Left ventricle myocardium inferior (tissue), 1 donor: Measurements from ENCODE around the gene C3orf70. TPM values are rescaled to one million over a fixed set of nuclear protein-coding genes. Genes with fewer than 3 reads are reported as not detected.
A peak's percentile ranks its signal among the peaks of the same experiment; 100 is the strongest.
"Not testable (repeated sequence)": the region's sequence is repeated elsewhere in the genome, so short reads cannot be mapped to it uniquely, and the experiment has no call there.

ENCODE experiments used
- DNase-seq: peaks from one replicate; pipeline ENCODE4 v3.0.0-alpha.2; 2020
- H3K27ac ChIP-seq: fragments of 200-600 bp; replicated peaks from 2 replicates; pipeline ENCODE4 v1.8.0; 2021
- H3K27me3 ChIP-seq: fragments of 200-600 bp; 2 replicates; pipeline ENCODE4 v1.8.0; 2021; ENCODE audit warnings: low read depth
- H3K36me3 ChIP-seq: fragments of 200-600 bp; 2 replicates; pipeline ENCODE4 v1.8.0; 2021
- H3K4me1 ChIP-seq: fragments of 200-600 bp; 2 replicates; pipeline ENCODE4 v1.8.0; 2021
- H3K4me3 ChIP-seq: fragments of 200-600 bp; 2 replicates; pipeline ENCODE4 v1.8.0; 2021; ENCODE audit warnings: mild to moderate bottlenecking, moderate library complexity
- H3K9me3 ChIP-seq: fragments of 200-600 bp; replicated peaks from 2 replicates; pipeline ENCODE4 v1.8.0; 2021
- CTCF ChIP-seq: fragments of 200-600 bp; IDR thresholded peaks from 2 replicates; pipeline ENCODE4 v1.8.0; 2021; ENCODE audit warnings: antibody characterized with exemption, mild to moderate bottlenecking, borderline replicate concordance
- intact Hi-C: fragments of 100-400 bp; cut with micrococcal nuclease; formaldehyde crosslinking; loops from one replicate; pipeline ENCODE4 v1.11.0; 2022
- total RNA-seq: library from RNA; stranded (reverse); fragmentation: NEBNext Ultra II Directional; extraction: Animal tissue kit (Norgen Biotek cat#: 25700); gene quantifications from one replicate; pipeline ENCODE4 v1.2.1, GENCODE V29; 2021
- donor health status: DM: no; HTN: yes; CAD: no; lungs with severe emphysema.

C3orf70 gene
- total RNA-seq, 1 donor from 2014 or later: 1.4 TPM

- peaks cover 8% of the 10 kb centered on the region for H3K9me3 ChIP-seq
- TF ChIP-seq CTCF: no peak
- intact Hi-C loops: no loop called here
- no peak overlapping the region for H3K4me3 ChIP-seq
- no peak for DNase-seq
- no peaks in the 10 kb centered on the region for H3K4me1 ChIP-seq
- no peak overlapping the region for H3K27ac ChIP-seq
- H3K27me3 ChIP-seq: no peaks in the 10 kb centered on the region
- H3K36me3 ChIP-seq: no peaks in the 10 kb centered on the region
These were observed 38.1 kb downstream of the C3orf70 start for GRCh38 chr3:185114756-185115155.

DNA sequence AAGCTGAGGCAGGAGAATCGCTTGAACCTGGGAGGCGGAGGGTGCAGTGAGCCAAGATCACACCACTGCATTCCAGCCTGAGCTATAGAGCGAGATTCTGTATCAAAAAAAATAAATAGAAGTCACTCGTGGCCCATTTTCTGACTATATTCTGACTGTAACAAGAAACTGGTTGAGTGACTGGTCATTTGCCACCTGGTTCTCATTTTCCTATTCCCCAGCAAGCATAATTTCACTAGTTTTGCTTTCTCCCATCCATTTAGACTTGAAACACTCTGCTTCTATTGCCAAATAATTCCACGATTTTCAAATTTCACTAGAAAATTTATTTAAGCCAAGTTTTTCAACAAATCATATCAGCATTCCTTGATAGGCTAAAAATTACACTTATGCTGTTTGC is 40.7 kb downstream of the C3orf70 start:
- H3K36me3 ChIP-seq: no peaks in the 10 kb centered on the region
- peaks cover 6% of the 10 kb centered on the region for H3K4me1 ChIP-seq
- no peaks in the 10 kb centered on the region for H3K27me3 ChIP-seq
- no peak for TF ChIP-seq CTCF
- no peak overlapping the region for H3K4me3 ChIP-seq
- no peak for DNase-seq
- intact Hi-C loops: no loop called here
- no peak overlapping the region for H3K27ac ChIP-seq
- H3K9me3 ChIP-seq: peaks cover 8% of the 10 kb centered on the region

GRCh38 chr3:185109012-185109411 is 43.8 kb downstream of the C3orf70 start:
- H3K9me3 ChIP-seq: peaks cover 19% of the 10 kb centered on the region
- DNase-seq, H3K4me3 ChIP-seq, intact Hi-C loops, H3K36me3 ChIP-seq, H3K27ac ChIP-seq, H3K27me3 ChIP-seq: not testable (repeated sequence)
- peaks cover 13% of the 10 kb centered on the region for H3K4me1 ChIP-seq

GRCh38 chr3:185106256-185106890 is 46.5 kb downstream of the C3orf70 start:
- H3K4me1 ChIP-seq: peaks cover 13% of the 10 kb centered on the region
- DNase-seq, H3K36me3 ChIP-seq, H3K27me3 ChIP-seq, intact Hi-C loops: not testable (repeated sequence)
- peaks cover 26% of the 10 kb centered on the region for H3K9me3 ChIP-seq
- peak overlapping the region; percentile 34 for H3K27ac ChIP-seq
- H3K4me3 ChIP-seq: peak overlapping the region; percentile 10

DNA sequence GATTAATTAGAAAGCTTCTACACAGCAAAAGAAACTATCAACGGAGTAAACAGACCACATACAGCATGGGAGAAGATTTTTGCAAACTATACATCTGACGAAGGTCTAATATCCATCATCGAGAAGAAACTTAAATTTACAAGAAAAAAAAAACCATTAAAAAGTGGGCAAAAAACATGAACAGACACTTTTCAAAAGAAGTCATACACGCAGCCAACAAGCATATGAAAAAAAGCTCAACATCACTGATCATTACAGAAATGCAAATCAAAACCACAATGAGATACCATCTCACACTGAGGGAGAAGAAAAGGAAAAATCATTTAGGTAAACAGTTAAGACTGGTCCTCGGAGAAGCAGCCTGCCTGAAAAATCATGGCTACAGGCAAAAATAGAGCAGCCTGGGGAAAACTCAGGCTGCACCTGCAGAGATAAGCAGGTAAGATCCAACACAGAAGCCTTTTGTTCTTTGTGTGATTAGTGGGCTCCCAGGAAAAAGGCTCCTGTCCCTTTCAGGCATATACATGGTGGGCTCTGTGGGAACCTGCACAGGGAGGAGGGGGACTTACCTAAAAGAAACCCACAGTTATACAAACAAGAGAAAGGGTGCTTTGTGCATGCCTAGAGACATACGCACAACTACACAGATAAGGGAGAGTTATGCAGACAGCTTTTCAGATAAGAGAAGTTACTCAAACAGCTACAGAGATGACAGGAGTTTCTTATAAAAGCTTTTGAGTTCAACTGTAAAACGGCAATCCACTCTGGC is 49.3 kb downstream of the C3orf70 start:
- peaks cover 13% of the 10 kb centered on the region for H3K4me1 ChIP-seq
- no peak for TF ChIP-seq CTCF
- no peak overlapping the region for H3K27ac ChIP-seq
- H3K4me3 ChIP-seq: no peak overlapping the region
- no peak for DNase-seq
- intact Hi-C loops: no loop called here
- peaks cover 26% of the 10 kb centered on the region for H3K9me3 ChIP-seq
- no peaks in the 10 kb centered on the region for H3K27me3 ChIP-seq
- no peaks in the 10 kb centered on the region for H3K36me3 ChIP-seq

DNA sequence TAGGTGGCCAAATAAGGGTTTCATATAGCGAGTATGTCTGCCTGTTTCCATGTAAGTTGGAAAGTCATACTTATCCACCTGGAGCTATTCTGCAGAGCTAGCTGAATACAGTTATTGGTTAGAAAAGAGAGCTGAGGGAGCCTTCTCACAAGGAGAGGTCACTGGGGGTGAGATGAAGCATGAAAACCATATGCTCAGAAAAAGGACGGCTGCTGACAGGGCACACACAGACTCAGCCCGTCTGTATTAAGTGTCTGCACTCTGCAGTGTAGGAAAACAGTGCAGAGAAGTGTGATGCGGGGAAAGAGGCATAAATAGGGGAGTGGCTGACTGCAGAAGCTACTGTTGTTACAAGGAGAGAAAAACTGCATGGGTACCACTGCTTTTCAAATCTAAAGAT is 58.2 kb downstream of the C3orf70 start:
- Histone ChIP-seq H3K9me3 (no peaks in the 10 kb centered on the region), H3K27ac (no peak overlapping the region), H3K4me1 (peaks cover 7% of the 10 kb centered on the region), H3K27me3 (no peaks in the 10 kb centered on the region), H3K4me3 (no peak overlapping the region), H3K36me3 (no peaks in the 10 kb centered on the region)
- no peak for TF ChIP-seq CTCF
- DNase-seq: no peak
- intact Hi-C loops: no loop called here
